Endothelial cell of umbilical vein (primary cell): Measurements from ENCODE around the gene FBXW10B. TPM values are rescaled to one million over a fixed set of nuclear protein-coding genes. Genes with fewer than 3 reads are reported as not detected.
"Not testable (repeated sequence)": the region's sequence is repeated elsewhere in the genome, so short reads cannot be mapped to it uniquely, and the experiment has no call there.

Experiments
- BruUV-seq: library from RNA; stranded (reverse); fragments of 400-500 nt; replicated peaks from 2 replicates; lab custom pipeline; 2021; lab: Mats Ljungman, UMichigan
- CTCF ChIA-PET: fragments of 300-600, 350-600 bp; sonication (Branson Sonifier 250); formaldehyde crosslinking; loops from one replicate; lab custom pipeline; 2021; ENCODE audit warnings: antibody characterized with exemption, inconsistent platforms; lab: Charles Lee
- POLR2A ChIA-PET: fragments of 300-600, 350-600 bp; sonication (Branson Sonifier 250); formaldehyde crosslinking; loops from one replicate; lab custom pipeline; 2021; ENCODE audit warnings: antibody characterized with exemption, inconsistent platforms; lab: Charles Lee
- DNase-seq: peaks from one replicate; pipeline ENCODE4 v3.0.0-alpha.2; 2011; ENCODE audit warnings: low read depth, low spot score
- FAIRE-seq: peaks from 2 replicates; lab custom pipeline; 2011; peaks lifted over from hg19 to GRCh38; lab: Jason Lieb, UNC
- H2AFZ ChIP-seq: 2 replicates; pipeline ENCODE4 v1.6.0; 2012; ENCODE audit warnings: low read depth, low read length, control low read depth, inconsistent platforms
- H3K27ac ChIP-seq: 2 replicates; pipeline ENCODE4 v1.5.1; 2011; ENCODE audit warnings: low read depth, mild to moderate bottlenecking, control low read depth, low read length, moderate library complexity; ENCODE audit not compliant: insufficient read depth
- H3K27me3 ChIP-seq, 2 experiments: 2 replicates each; pipeline versions ENCODE4 v1.6.0 to v1.6.1; 2011; ENCODE audit warnings: low read length in 2 of 2, mixed read lengths in 1 of 2; ENCODE audit not compliant: control insufficient read depth in 2 of 2, insufficient read depth in 2 of 2
- H3K36me3 ChIP-seq, 2 experiments: 2 replicates in 1 of 2; 3 replicates in 1 of 2; pipeline ENCODE4 v1.5.1; 2011; ENCODE audit warnings: low read length in 2 of 2, mild to moderate bottlenecking in 1 of 2, moderate library complexity in 1 of 2; ENCODE audit not compliant: control insufficient read depth in 2 of 2, insufficient read depth in 2 of 2; ENCODE audit errors: extremely low read depth in 1 of 2
- H3K4me1 ChIP-seq: 3 replicates; pipeline ENCODE4 v1.5.1; 2011; ENCODE audit warnings: mild to moderate bottlenecking, low read length; ENCODE audit not compliant: control insufficient read depth, insufficient read depth; ENCODE audit errors: extremely low read depth
- H3K4me2 ChIP-seq: 2 replicates; pipeline ENCODE4 v1.6.1; 2011; ENCODE audit warnings: low read length, control low read depth, mixed read lengths; ENCODE audit not compliant: insufficient read depth
- H3K4me3 ChIP-seq, 3 experiments: fragments of 200-600 bp in 1 of 3; sonication (generic), shearing (Covaris generic) in 1 of 3; replicated peaks in 1 of 3; 2 replicates each; pipeline ENCODE4 v1.5.1; 2011 to 2016; ENCODE audit warnings: control low read depth in 3 of 3, low read length in 3 of 3, mild to moderate bottlenecking in 2 of 3, inconsistent platforms in 1 of 3, low read depth in 1 of 3, moderate library complexity in 1 of 3; ENCODE audit not compliant: insufficient read depth in 1 of 3
- H3K79me2 ChIP-seq: 2 replicates; pipeline ENCODE4 v1.6.0; 2012; ENCODE audit warnings: low read length, inconsistent platforms; ENCODE audit not compliant: control insufficient read depth, insufficient read depth
- H3K9ac ChIP-seq: replicated peaks from 2 replicates; pipeline ENCODE3; 2011; ENCODE audit warnings: low read length, control low read depth; ENCODE audit not compliant: insufficient read depth; ENCODE audit errors: extremely low read depth
- H3K9me1 ChIP-seq: replicated peaks from 3 replicates; pipeline ENCODE4 v1.6.0; 2011; ENCODE audit warnings: mild to moderate bottlenecking, low read length; ENCODE audit not compliant: control insufficient read depth, insufficient read depth; ENCODE audit errors: extremely low read depth
- H3K9me3 ChIP-seq: replicated peaks from 2 replicates; pipeline ENCODE4 v1.5.1; 2012; ENCODE audit warnings: low read length, inconsistent platforms; ENCODE audit not compliant: control insufficient read depth, insufficient read depth
- H4K20me1 ChIP-seq: replicated peaks from 2 replicates; pipeline ENCODE3; 2011; ENCODE audit warnings: mild to moderate bottlenecking, low read length; ENCODE audit not compliant: control insufficient read depth, insufficient read depth; ENCODE audit errors: extremely low read depth
- dilution Hi-C: fragments of 300-500 bp; cut with MboI; formaldehyde crosslinking; loops from one replicate; pipeline ENCODE4 v1.15.0; 2019; ENCODE audit warnings: low sequenced_read_pairs; ENCODE audit not compliant: extremely low pct_ligation_motif_present
- intact Hi-C: fragments of 100-400 bp; cut with micrococcal nuclease; formaldehyde crosslinking; loops from one replicate; pipeline ENCODE4 v1.10.0; 2022
- polyA plus RNA-seq, 4 experiments: library from polyadenylated mRNA; depleted of rRNA in 3 of 4; stranded (reverse) in 3 of 4; unstranded in 1 of 4; fragments of >200 nt; gene quantifications; 2 replicates each; pipeline versions ENCODE4 v1.2.1 to v1.2.3, GENCODE V29; 2011 to 2012; ENCODE audit warnings: missing spikeins in 1 of 4
- total RNA-seq: library from RNA; stranded (reverse); gene quantifications from 2 replicates; pipeline ENCODE4 v1.2.3, GENCODE V29; 2021

The FBXW10B gene
- total and polyA plus RNA-seq, 2 donors (not counting 3 experiments of a cell fraction or from before 2014, with no cell fraction given), result 1.3 to 2.5 TPM

GRCh38 chr17:15623661-15624209 is 4.2 kb upstream of the FBXW10B start:
- intact Hi-C loops, H3K4me1 ChIP-seq, dilution Hi-C loops, H4K20me1 ChIP-seq, H3K4me2 ChIP-seq, DNase-seq, H3K4me3 ChIP-seq, POLR2A ChIA-PET, H3K27ac ChIP-seq, H2AFZ ChIP-seq, BruUV-seq, H3K9ac ChIP-seq, H3K36me3 ChIP-seq, H3K9me3 ChIP-seq, H3K27me3 ChIP-seq, H3K9me1 ChIP-seq, CTCF ChIA-PET, H3K79me2 ChIP-seq, FAIRE-seq: not testable (repeated sequence)

- BruUV-seq, H3K4me3 ChIP-seq, DNase-seq, H3K27me3 ChIP-seq, H3K27ac ChIP-seq, POLR2A ChIA-PET, dilution Hi-C loops, H3K9ac ChIP-seq, H3K4me1 ChIP-seq, H3K4me2 ChIP-seq, CTCF ChIA-PET, FAIRE-seq, H2AFZ ChIP-seq, H3K36me3 ChIP-seq, H3K79me2 ChIP-seq, H3K9me3 ChIP-seq, H4K20me1 ChIP-seq, H3K9me1 ChIP-seq, intact Hi-C loops: not testable (repeated sequence)
Observed at GRCh38 chr17:15623255-15623654, 3.8 kb upstream of the FBXW10B start.

DNA sequence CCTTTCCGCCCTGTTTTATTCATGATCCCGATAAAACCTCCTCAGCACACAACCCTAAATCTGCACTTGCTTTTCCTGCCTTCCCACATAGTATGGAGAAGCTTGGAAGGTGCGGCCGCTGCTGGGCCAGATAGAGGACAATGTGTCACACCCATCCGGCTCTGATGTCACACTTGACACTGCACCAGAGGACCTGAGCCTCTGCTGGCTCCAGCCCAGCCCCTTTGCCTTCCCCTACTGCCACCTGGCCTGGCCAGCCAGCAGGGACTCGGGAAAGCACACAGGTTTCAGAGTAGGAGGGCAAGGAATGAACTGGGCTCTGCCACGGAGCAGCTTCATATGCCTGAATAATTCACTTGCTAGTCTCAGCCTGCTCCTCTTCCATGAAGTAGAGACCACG is 2.6 kb upstream of the FBXW10B start:
- CTCF ChIA-PET, H3K27me3 ChIP-seq, H3K9me3 ChIP-seq, FAIRE-seq, DNase-seq, H3K4me1 ChIP-seq, H3K4me3 ChIP-seq, H3K9ac ChIP-seq, BruUV-seq, intact Hi-C loops, dilution Hi-C loops, H3K36me3 ChIP-seq, POLR2A ChIA-PET, H2AFZ ChIP-seq, H3K79me2 ChIP-seq, H3K4me2 ChIP-seq, H3K9me1 ChIP-seq, H4K20me1 ChIP-seq, H3K27ac ChIP-seq: not testable (repeated sequence)

GRCh38 chr17:15616828-15617227 is 2.7 kb downstream of the FBXW10B start:
- CTCF ChIA-PET, H3K9me3 ChIP-seq, H3K9me1 ChIP-seq, POLR2A ChIA-PET, H3K4me3 ChIP-seq, intact Hi-C loops, H2AFZ ChIP-seq, FAIRE-seq, H3K36me3 ChIP-seq, H3K27ac ChIP-seq, H3K79me2 ChIP-seq, H3K27me3 ChIP-seq, H3K9ac ChIP-seq, H3K4me1 ChIP-seq, H4K20me1 ChIP-seq, dilution Hi-C loops, H3K4me2 ChIP-seq, DNase-seq, BruUV-seq: not testable (repeated sequence)
